H1 (cell line): ENCODE results near the gene LTBP1. TPM values are rescaled to one million over a fixed set of nuclear protein-coding genes. Genes with fewer than 3 reads are reported as not detected.

ENCODE experiments used
- CTCF ChIA-PET: fragments of 300-600 bp; sonication (Branson Sonifier 250); formaldehyde crosslinking; loops from one replicate; lab custom pipeline; 2021; ENCODE audit not compliant: partially characterized antibody; lab: Charles Lee
- POLR2A ChIA-PET: fragments of 300-600 bp; sonication (Branson Sonifier 250); formaldehyde crosslinking; loops from one replicate; lab custom pipeline; 2021; ENCODE audit warnings: inconsistent platforms; ENCODE audit not compliant: partially characterized antibody; lab: Charles Lee
- DNase-seq, 2 experiments: peaks; one replicate each; pipeline versions ENCODE4 v3.0.0 to v3.0.0-alpha.2; 2010 to 2022; ENCODE audit warnings: low spot score in 2 of 2, low read depth in 1 of 2, mixed read lengths in 1 of 2
- FAIRE-seq: peaks from 2 replicates; lab custom pipeline; 2011; peaks lifted over from hg19 to GRCh38; lab: Jason Lieb, UNC
- H2AFZ ChIP-seq: 2 replicates; pipeline ENCODE4 v1.8.1; 2012; ENCODE audit warnings: low read length, inconsistent platforms
- H2AK5ac ChIP-seq: 2 replicates; pipeline ENCODE4 v1.6.1; 2013; ENCODE audit warnings: low read depth, low read length
- H2BK120ac ChIP-seq: replicated peaks from 2 replicates; pipeline ENCODE3; 2013; ENCODE audit warnings: low read depth, low read length, inconsistent platforms
- H2BK12ac ChIP-seq: 2 replicates; pipeline ENCODE4 v1.6.1; 2013; ENCODE audit warnings: low read depth, low read length
- H2BK15ac ChIP-seq: 2 replicates; pipeline ENCODE4 v1.6.1; 2013; ENCODE audit warnings: low read length
- H2BK20ac ChIP-seq: 2 replicates; pipeline ENCODE4 v1.6.1; 2013; ENCODE audit warnings: low read length
- H2BK5ac ChIP-seq: 2 replicates; pipeline ENCODE4 v1.6.1; 2013; ENCODE audit warnings: low read depth, low read length
- H3K14ac ChIP-seq: 2 replicates; pipeline ENCODE4 v1.6.1; 2013; ENCODE audit warnings: inconsistent platforms; ENCODE audit not compliant: insufficient read length
- H3K18ac ChIP-seq: 2 replicates; pipeline ENCODE4 v1.6.1; 2013; ENCODE audit warnings: low read length; ENCODE audit errors: extremely low read depth
- H3K23ac ChIP-seq: 2 replicates; pipeline ENCODE4 v1.6.1; 2013; ENCODE audit warnings: inconsistent platforms; ENCODE audit not compliant: insufficient read length
- H3K23me2 ChIP-seq: 2 replicates; pipeline ENCODE4 v1.6.1; 2013; ENCODE audit warnings: low read depth, low read length
- H3K27ac ChIP-seq: 2 replicates; pipeline ENCODE4 v1.6.1; 2011; ENCODE audit warnings: low read depth, low read length, inconsistent platforms
- H3K27me3 ChIP-seq, 4 experiments: replicated peaks in 1 of 4; 1 replicate in 1 of 4; 2 replicates in 3 of 4; pipeline versions ENCODE4 v1.6.1 to v1.8.1; 2011 to 2013; ENCODE audit warnings: low read length in 3 of 4, mild to moderate bottlenecking in 3 of 4, inconsistent platforms in 2 of 4, mixed read lengths in 2 of 4, moderate library complexity in 1 of 4; ENCODE audit not compliant: control insufficient read depth in 3 of 4, insufficient read depth in 3 of 4; ENCODE audit errors: extremely low read depth in 1 of 4
- H3K36me3 ChIP-seq, 4 experiments: 2 replicates each; pipeline versions ENCODE4 v1.6.1 to v1.8.1; 2011 to 2013; ENCODE audit warnings: mild to moderate bottlenecking in 4 of 4, low read length in 3 of 4, moderate library complexity in 2 of 4, control low read depth in 1 of 4, inconsistent platforms in 1 of 4; ENCODE audit not compliant: insufficient read depth in 4 of 4, control insufficient read depth in 2 of 4
- H3K4ac ChIP-seq: replicated peaks from 2 replicates; pipeline ENCODE3; 2013; ENCODE audit warnings: low read length, low read depth, mixed read lengths, inconsistent platforms; ENCODE audit not compliant: insufficient read length
- H3K4me1 ChIP-seq, 4 experiments: replicated peaks in 1 of 4; 1 replicate in 1 of 4; 2 replicates in 3 of 4; pipeline versions ENCODE4 v1.6.1 to v1.8.1; 2011 to 2013; ENCODE audit warnings: low read length in 3 of 4, inconsistent platforms in 2 of 4, mixed read lengths in 1 of 4; ENCODE audit not compliant: insufficient read depth in 4 of 4, control insufficient read depth in 3 of 4
- H3K4me2 ChIP-seq, 2 experiments: 2 replicates each; pipeline versions ENCODE4 v1.6.1 to v1.8.1; 2011 to 2013; ENCODE audit warnings: low read depth in 2 of 2, low read length in 2 of 2, control low read depth in 1 of 2, inconsistent platforms in 1 of 2, mild to moderate bottlenecking in 1 of 2; ENCODE audit not compliant: insufficient read depth in 1 of 2
- H3K4me3 ChIP-seq, 4 experiments: fragments of 200-600, 300-600 bp in 1 of 4; sonication (generic), shearing (Covaris generic), sonication (Bioruptor Twin) in 1 of 4; 2 replicates each; pipeline versions ENCODE4 v1.5.1 to v1.8.1; 2011 to 2016; ENCODE audit warnings: low read length in 4 of 4, low read depth in 3 of 4, control low read depth in 2 of 4, inconsistent platforms in 2 of 4, mild to moderate bottlenecking in 2 of 4, mixed read lengths in 1 of 4, moderate library complexity in 1 of 4; ENCODE audit not compliant: insufficient read depth in 2 of 4; ENCODE audit errors: extremely low read depth in 1 of 4
- H3K56ac ChIP-seq: replicated peaks from 2 replicates; pipeline ENCODE3; 2013; ENCODE audit warnings: low read depth, mild to moderate bottlenecking, mixed read lengths, low read length, inconsistent platforms; ENCODE audit not compliant: insufficient read length
- H3K79me1 ChIP-seq: 2 replicates; pipeline ENCODE4 v1.6.1; 2013; ENCODE audit warnings: low read depth, low read length, control low read depth
- H3K79me2 ChIP-seq, 2 experiments: 2 replicates each; pipeline versions ENCODE4 v1.6.1 to v1.8.1; 2012 to 2013; ENCODE audit warnings: low read length in 2 of 2, mild to moderate bottlenecking in 2 of 2, inconsistent platforms in 1 of 2; ENCODE audit not compliant: insufficient read depth in 2 of 2, control insufficient read depth in 1 of 2
- H3K9ac ChIP-seq, 4 experiments: replicated peaks in 1 of 4; 1 replicate in 1 of 4; 2 replicates in 3 of 4; pipeline versions ENCODE4 v1.6.1 to v1.8.1; 2011 to 2013; ENCODE audit warnings: low read depth in 3 of 4, low read length in 3 of 4, control low read depth in 2 of 4, mild to moderate bottlenecking in 2 of 4, moderate library complexity in 2 of 4, inconsistent platforms in 1 of 4; ENCODE audit errors: extremely low read depth in 1 of 4
- H3K9me3 ChIP-seq, 2 experiments: 2 replicates each; pipeline versions ENCODE4 v1.6.1 to v1.8.1; 2012 to 2013; ENCODE audit warnings: mild to moderate bottlenecking in 2 of 2, moderate library complexity in 2 of 2, control low read depth in 1 of 2, inconsistent platforms in 1 of 2, low read depth in 1 of 2, low read length in 1 of 2, mixed read lengths in 1 of 2; ENCODE audit not compliant: insufficient read depth in 2 of 2
- H4K20me1 ChIP-seq, 2 experiments: replicated peaks in 1 of 2; 2 replicates each; pipeline versions ENCODE3 to v1.8.1; 2011 to 2013; ENCODE audit warnings: inconsistent platforms in 2 of 2, low read length in 2 of 2, mild to moderate bottlenecking in 1 of 2; ENCODE audit not compliant: insufficient read depth in 2 of 2, control insufficient read depth in 1 of 2
- H4K5ac ChIP-seq: 2 replicates; pipeline ENCODE4 v1.6.1; 2013; ENCODE audit warnings: low read length, low read depth, mixed read lengths, inconsistent platforms; ENCODE audit not compliant: insufficient read length
- H4K8ac ChIP-seq: 2 replicates; pipeline ENCODE4 v1.8.0; 2013; ENCODE audit warnings: mild to moderate bottlenecking, moderate library complexity, low read length, inconsistent platforms; ENCODE audit not compliant: insufficient read depth; ENCODE audit errors: extremely low read depth
- H4K91ac ChIP-seq: replicated peaks from 2 replicates; pipeline ENCODE3; 2013; ENCODE audit warnings: low read length, mixed read lengths, inconsistent platforms; ENCODE audit not compliant: insufficient read length
- ASH2L ChIP-seq: fragments of 200-600, 300-600 bp; sonication (generic); IDR thresholded peaks from one replicate; pipeline ENCODE4 v1.7.1; 2017; ENCODE audit warnings: low read length
- BACH1 ChIP-seq: IDR thresholded peaks from 2 replicates; pipeline ENCODE4 v1.6.1; 2012; ENCODE audit warnings: low read length, improper control_type of control experiment
- CEBPB ChIP-seq: IDR thresholded peaks from 2 replicates; pipeline ENCODE4 v1.6.1; 2012; ENCODE audit warnings: low read depth, low read length
- CHD2 ChIP-seq: IDR thresholded peaks from 2 replicates; pipeline ENCODE4 v1.6.1; 2012; ENCODE audit warnings: low read length, improper control_type of control experiment
- EZH2 ChIP-seq: fragments of 200-600 bp; sonication (generic); IDR thresholded peaks from 2 replicates; pipeline ENCODE4 v1.7.1; 2012; ENCODE audit warnings: low read depth, mild to moderate bottlenecking, moderate library complexity, low read length, inconsistent platforms; ENCODE audit not compliant: severe bottlenecking
- JUND ChIP-seq: IDR thresholded peaks from 2 replicates; pipeline ENCODE4 v1.6.1; 2011; ENCODE audit warnings: mild to moderate bottlenecking, improper control_type of control experiment, low read length
- NANOG ChIP-seq: IDR thresholded peaks from 2 replicates; pipeline ENCODE4 v1.6.1; 2011; ENCODE audit warnings: low read length, low read depth, mild to moderate bottlenecking, inconsistent platforms; ENCODE audit not compliant: insufficient read depth, poor library complexity, severe bottlenecking
- PHF8 ChIP-seq: fragments of 200-600 bp; sonication (generic); conservative IDR thresholded peaks from 2 replicates; pipeline ENCODE4 v1.7.1; 2012; ENCODE audit warnings: low read depth, mild to moderate bottlenecking, inconsistent platforms, low read length, moderate library complexity
- RBBP5 ChIP-seq: IDR thresholded peaks from 2 replicates; pipeline ENCODE4 v1.7.1; 2012; ENCODE audit warnings: low read depth, mild to moderate bottlenecking, inconsistent platforms, low read length, moderate library complexity, borderline replicate concordance
- SIN3A ChIP-seq, 2 experiments: IDR thresholded peaks in 1 of 2; conservative IDR thresholded peaks in 1 of 2; 2 replicates each; pipeline ENCODE4 v1.6.1; 2011 to 2012; ENCODE audit warnings: low read length in 2 of 2, improper control_type of control experiment in 1 of 2, low read depth in 1 of 2, mild to moderate bottlenecking in 1 of 2
- SIX5 ChIP-seq: IDR thresholded peaks from 2 replicates; pipeline ENCODE4 v1.6.1; 2011; ENCODE audit warnings: mild to moderate bottlenecking, low read depth, low read length
- SP4 ChIP-seq: IDR thresholded peaks from 2 replicates; pipeline ENCODE4 v1.6.1; 2012; ENCODE audit warnings: low read length, inconsistent platforms
- TEAD4 ChIP-seq: IDR thresholded peaks from 2 replicates; pipeline ENCODE4 v1.6.1; 2012; ENCODE audit warnings: low read depth, low read length, inconsistent platforms, mixed read lengths
- USF2 ChIP-seq: IDR thresholded peaks from 2 replicates; pipeline ENCODE4 v1.6.1; 2011; ENCODE audit warnings: low read length, improper control_type of control experiment
- YY1 ChIP-seq: IDR thresholded peaks from 2 replicates; pipeline ENCODE4 v1.6.1; 2011; ENCODE audit warnings: low read depth, mild to moderate bottlenecking, low read length
- WGBS, 2 experiments: shearing (Covaris generic) in 1 of 2; methylation state at CpG; one replicate each; pipeline versions ENCODE4 v1.1.6 to v1.1.7; 2013 to 2015; ENCODE audit warnings: low lambda C conversion rate in 2 of 2, mixed read lengths in 2 of 2, inconsistent platforms in 1 of 2, low coverage in 1 of 2, missing lambda C conversion rate in 1 of 2; ENCODE audit not compliant: insufficient replicate concordance in 2 of 2, insufficient coverage in 1 of 2, insufficient read length in 1 of 2; ENCODE audit errors: extremely low coverage in 1 of 2, missing lambda C conversion rate in 1 of 2; 5-methylcytosine and 5-hydroxymethylcytosine counted together
- polyA plus RNA-seq, 7 experiments: library from polyadenylated mRNA; depleted of rRNA in 3 of 7; stranded (reverse) in 5 of 7; unstranded in 2 of 7; fragments of >200 nt in 5 of 7; fragments of 200-250 nt in 2 of 7; gene quantifications; 1 replicate in 5 of 7; 2 replicates in 1 of 7; 4 replicates in 1 of 7; pipeline versions ENCODE4 v1.2.1 to v1.2.3, GENCODE V29; 2011 to 2013; ENCODE audit warnings: missing spikeins in 2 of 7, mixed read lengths in 2 of 7
- total RNA-seq: library from RNA; stranded (reverse); fragmentation: NEBNext Ultra II Directional; extraction: Animal tissue kit (Norgen Biotek cat#: 25700); gene quantifications from 2 replicates; pipeline ENCODE4 v1.2.1, GENCODE V29; 2021

Gene LTBP1
- total and polyA plus RNA-seq, 2 of the 8 experiments (the other 6 are each of a cell fraction or from before 2014, with no cell fraction given), result 15.4 to 24.7 TPM

- Histone ChIP-seq H3K4me2 (no peak overlapping the region), H3K14ac (no peak overlapping the region), H4K91ac (no peak overlapping the region), H2BK120ac (no peak overlapping the region), H4K8ac (no peak overlapping the region), H3K36me3 (no peaks in the 10 kb centered on the region), H3K27me3 (no peaks in the 10 kb centered on the region), H4K20me1 (no peaks in the 10 kb centered on the region), H3K79me1 (no peaks in the 10 kb centered on the region), H2BK15ac (no peak overlapping the region), H3K56ac (no peak overlapping the region), H2BK5ac (no peak overlapping the region), H2AFZ (no peak overlapping the region), H3K23me2 (no peaks in the 10 kb centered on the region; the same call in none of the 2 replicates), H2BK12ac (no peak overlapping the region), H3K23ac (no peak overlapping the region), H3K18ac (no peak overlapping the region), H3K79me2 (no peaks in the 10 kb centered on the region), H3K4me3 (no peak overlapping the region), H3K27ac (no peak overlapping the region), H3K4me1 (no peaks in the 10 kb centered on the region), H2BK20ac (no peak overlapping the region), H2AK5ac (no peak overlapping the region), H3K9ac (no peak overlapping the region), H4K5ac (no peak overlapping the region), H3K4ac (no peak overlapping the region), H3K9me3 (no peaks in the 10 kb centered on the region)
- FAIRE-seq, result no peak
- POLR2A ChIA-PET, result no interaction called here
- WGBS, 2 experiments, result 91% methylated on average over 5 of the region's 5 CpGs; no CpG with 5 or more reads in 1 of the 2 experiments
- CTCF ChIA-PET, result interaction anchor here (1.1 kb wide), 1 partner anchor 16 kb away, joined by 3 read pairs; no protein-coding TSS in a partner anchor
- DNase-seq, result no peak
- no peak for TF ChIP-seq RBBP5
- TF ChIP-seq CEBPB, result no peak
- TF ChIP-seq SIX5, result no peak
- TF ChIP-seq NANOG, result no peak
- TF ChIP-seq SIN3A (conservative IDR thresholded peaks at IDR 0.05 in 1 of 2, IDR thresholded peaks at IDR 0.05 in 1 of 2; ENCODE audit: low read depth in 1 of 2, low read length in 2 of 2), result no peak
- TF ChIP-seq USF2, result no peak
- no peak for TF ChIP-seq EZH2
- no peak for TF ChIP-seq PHF8
- no peak for TF ChIP-seq JUND
- no peak for TF ChIP-seq BACH1
- TF ChIP-seq ASH2L, result no peak
- TF ChIP-seq YY1, result no peak
- TF ChIP-seq TEAD4, result no peak
- TF ChIP-seq SP4, result no peak
- no peak for TF ChIP-seq CHD2
Observed at GRCh38 chr2:33110461-33110860, 163.7 kb downstream of the LTBP1 start.
